Esophagus squamous epithelium (tissue), 4 donors: ENCODE results near the gene RPL18.
"Not testable (repeated sequence)": the region's sequence is repeated elsewhere in the genome, so short reads cannot be mapped to it uniquely, and the experiment has no call there.

Source experiments
- POLR2A ChIP-seq, 4 donors: fragments of 450-650 bp; IDR thresholded peaks; one replicate each; pipeline ENCODE4 v1.6.1; 2017; ENCODE audit warnings: antibody characterized with exemption in 4 of 4, mild to moderate bottlenecking in 4 of 4, moderate library complexity in 3 of 4
- TF ChIP-seq, protein P1 (sequence below), 6 experiments: fragments of 450-650 bp in 4 of 6; fragments of 200-600 bp in 2 of 6; sonication (generic) in 2 of 6; IDR thresholded peaks; one replicate each; pipeline ENCODE4 v1.5.1; 2016 to 2019; ENCODE audit warnings: antibody characterized with exemption in 6 of 6, mild to moderate bottlenecking in 4 of 6, moderate library complexity in 4 of 6

GRCh38 chr19:48577908-48578307 is 41.1 kb downstream of the RPL18 start:
- TF ChIP-seq, protein P1, sequence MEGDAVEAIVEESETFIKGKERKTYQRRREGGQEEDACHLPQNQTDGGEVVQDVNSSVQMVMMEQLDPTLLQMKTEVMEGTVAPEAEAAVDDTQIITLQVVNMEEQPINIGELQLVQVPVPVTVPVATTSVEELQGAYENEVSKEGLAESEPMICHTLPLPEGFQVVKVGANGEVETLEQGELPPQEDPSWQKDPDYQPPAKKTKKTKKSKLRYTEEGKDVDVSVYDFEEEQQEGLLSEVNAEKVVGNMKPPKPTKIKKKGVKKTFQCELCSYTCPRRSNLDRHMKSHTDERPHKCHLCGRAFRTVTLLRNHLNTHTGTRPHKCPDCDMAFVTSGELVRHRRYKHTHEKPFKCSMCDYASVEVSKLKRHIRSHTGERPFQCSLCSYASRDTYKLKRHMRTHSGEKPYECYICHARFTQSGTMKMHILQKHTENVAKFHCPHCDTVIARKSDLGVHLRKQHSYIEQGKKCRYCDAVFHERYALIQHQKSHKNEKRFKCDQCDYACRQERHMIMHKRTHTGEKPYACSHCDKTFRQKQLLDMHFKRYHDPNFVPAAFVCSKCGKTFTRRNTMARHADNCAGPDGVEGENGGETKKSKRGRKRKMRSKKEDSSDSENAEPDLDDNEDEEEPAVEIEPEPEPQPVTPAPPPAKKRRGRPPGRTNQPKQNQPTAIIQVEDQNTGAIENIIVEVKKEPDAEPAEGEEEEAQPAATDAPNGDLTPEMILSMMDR (IDR thresholded peaks at IDR 0.05): not testable (repeated sequence)
- TF ChIP-seq POLR2A (IDR thresholded peaks at IDR 0.05): not testable (repeated sequence)
